HG03045 (cell line): ENCODE results near the gene TNFRSF8.

Source experiments
- ATAC-seq: cut with Tn5 transposase; IDR thresholded peaks from one replicate; pipeline ENCODE4 v1.9.1; 2021; ENCODE audit warnings: mild to moderate bottlenecking, moderate library complexity; ENCODE audit not compliant: unreplicated experiment

Gene TNFRSF8

GRCh38 chr1:12185918-12186678 lies 123.0 kb downstream of the TNFRSF8 start:
- ATAC-seq, result no peak

GRCh38 chr1:12186679-12186985 lies 123.5 kb downstream of the TNFRSF8 start:
- no peak for ATAC-seq

GRCh38 chr1:12188115-12188514 lies 125.0 kb downstream of the TNFRSF8 start:
- ATAC-seq, result no peak

GRCh38 chr1:12188657-12189327 lies 125.7 kb downstream of the TNFRSF8 start:
- ATAC-seq, result no peak

GRCh38 chr1:12189328-12189682 lies 126.2 kb downstream of the TNFRSF8 start:
- no peak for ATAC-seq

GRCh38 chr1:12191242-12192032 lies 128.3 kb downstream of the TNFRSF8 start:
- ATAC-seq, result no peak
